GM19238 (cell line): ENCODE measurements around the gene C1orf56.

Source experiments
- DNase-seq: peaks from one replicate; pipeline ENCODE4 v3.0.0; 2011; ENCODE audit warnings: low spot score; ENCODE audit not compliant: insufficient read length

C1orf56 gene

DNA sequence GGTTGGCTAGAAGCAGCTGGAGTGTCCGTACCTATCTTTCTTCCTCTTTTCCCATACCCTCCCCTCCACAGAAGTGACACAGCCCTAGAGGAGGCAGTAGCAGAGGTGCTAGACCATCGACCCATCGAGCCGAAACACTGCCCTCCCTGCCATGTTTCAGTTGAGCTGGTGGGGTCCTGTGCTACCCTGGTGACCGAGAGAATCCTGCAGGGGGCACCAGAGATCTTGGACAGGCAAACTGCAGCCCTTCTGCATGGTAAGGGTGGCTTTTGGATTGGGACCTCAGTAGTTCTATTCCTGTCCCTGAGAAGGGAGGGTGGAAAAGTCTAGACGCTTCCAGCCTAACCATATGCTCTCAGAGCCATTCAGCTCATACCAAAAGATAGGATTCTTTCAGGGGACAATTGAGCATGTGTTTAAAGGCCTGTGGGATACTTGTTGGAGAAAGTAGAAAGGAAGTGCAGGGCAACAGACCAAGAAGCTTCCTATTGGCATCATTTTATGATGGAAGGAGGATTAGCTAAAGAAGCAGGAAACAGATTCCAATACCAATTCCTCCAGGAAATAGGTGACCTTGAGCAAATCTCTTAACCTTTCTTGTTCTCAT, 22.9 kb upstream of the C1orf56 start:
- DNase-seq = peak; percentile 75

DNA sequence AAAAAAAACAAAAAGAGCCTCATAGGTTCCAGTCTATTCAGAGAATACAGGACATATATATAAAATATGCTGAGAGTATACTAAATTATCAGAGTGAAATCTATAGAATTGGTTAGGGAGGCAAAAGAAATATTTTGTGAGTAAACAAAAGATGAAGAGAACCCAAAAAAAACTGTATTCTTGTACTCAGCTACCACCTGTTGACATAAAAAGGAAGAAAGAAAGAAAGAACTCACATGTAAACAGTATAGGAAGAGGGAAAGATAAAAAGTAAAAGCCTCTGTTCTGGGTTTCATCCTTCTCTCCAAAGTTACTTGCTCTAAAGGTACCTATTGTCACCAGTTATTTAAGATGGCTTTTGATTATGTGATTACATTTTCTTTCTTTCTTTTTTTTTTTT, 21.1 kb upstream of the C1orf56 start:
- DNase-seq = no peak

DNA sequence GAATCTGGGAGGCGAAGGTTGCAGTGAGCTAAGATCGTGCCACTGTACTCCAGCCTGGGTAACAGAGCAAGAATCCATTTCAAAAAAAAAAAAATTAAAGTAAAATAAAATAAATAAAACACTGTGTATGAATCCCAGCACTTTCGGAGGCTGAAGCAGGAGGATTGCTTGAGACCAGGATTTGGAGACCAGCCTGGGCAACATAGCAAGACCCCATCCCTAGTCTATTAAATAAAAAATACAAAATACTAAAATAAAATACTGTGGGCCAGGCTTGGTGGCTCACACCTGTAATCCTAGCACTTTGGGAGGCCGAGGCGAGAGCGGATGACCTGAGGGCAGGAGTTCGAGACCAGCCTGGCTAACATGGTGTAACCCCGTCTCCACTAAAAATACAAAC, 15.4 kb upstream of the C1orf56 start:
- no peak for DNase-seq

DNA sequence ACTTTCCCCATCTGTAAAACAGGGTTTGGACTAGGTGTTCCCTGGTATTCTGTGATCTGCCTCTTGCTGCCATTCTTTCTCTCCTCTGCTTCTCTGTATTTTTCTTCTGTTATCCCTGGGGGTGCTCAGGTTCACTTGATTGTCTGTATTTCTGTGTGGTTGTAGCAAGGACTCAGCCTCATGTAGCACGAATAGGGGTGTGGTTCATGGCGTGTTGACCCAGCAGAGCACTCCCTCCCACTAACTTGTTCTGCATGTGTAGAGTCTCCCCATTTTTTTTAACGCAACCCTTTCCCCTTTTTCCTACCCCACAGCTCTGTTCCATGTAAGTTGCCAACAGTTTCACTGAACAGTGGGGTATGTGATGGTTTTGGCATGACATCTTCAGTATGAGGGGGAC, 12.4 kb upstream of the C1orf56 start:
- DNase-seq = no peak

DNA sequence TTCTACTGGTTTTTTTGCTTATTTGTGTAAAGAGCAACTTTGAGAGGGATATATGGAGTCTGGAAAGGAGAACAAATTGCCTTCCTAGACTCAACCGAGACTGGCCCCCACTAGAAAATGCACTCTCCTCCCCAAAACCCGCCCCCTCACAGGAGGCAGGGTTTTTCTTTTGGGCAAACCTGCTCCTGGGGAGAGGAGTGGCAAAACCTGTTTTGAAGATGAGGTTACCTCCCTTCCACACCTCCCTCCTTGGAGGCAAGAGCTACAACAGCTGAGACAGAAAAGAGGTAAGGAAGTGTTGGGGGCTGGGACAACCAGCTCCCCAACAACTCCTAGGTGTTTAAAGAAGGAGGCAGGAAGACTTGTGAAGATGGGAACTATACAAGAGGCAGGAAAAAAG, 11.2 kb upstream of the C1orf56 start, which contains the start of gene BNIPL:
BNIPL (plus strand) TSS at position 231 of the 400 bp plus-strand sequence; CDS start at position 371, 140 bp downstream.
- DNase-seq = no peak

DNA sequence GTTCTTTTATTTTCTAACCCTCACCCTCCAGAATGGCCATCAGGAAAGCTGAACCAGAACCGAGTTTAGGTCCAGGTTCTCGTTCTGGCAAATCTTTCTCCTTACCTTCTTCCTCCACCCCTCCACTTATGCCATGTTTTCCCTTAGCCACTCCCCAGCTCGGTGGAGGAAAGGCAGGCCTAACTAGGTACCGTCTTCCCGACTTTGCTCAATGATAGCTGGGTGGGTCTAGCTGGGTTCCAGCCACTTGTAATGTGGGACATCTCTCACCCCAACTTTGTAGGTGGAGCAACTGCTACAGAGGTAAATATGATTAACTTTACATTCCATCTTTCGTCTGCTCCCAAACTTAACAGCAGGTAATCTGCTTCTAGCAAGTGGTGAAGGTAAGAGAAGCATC, 10.5 kb upstream of the C1orf56 start:
- DNase-seq = no peak

DNA sequence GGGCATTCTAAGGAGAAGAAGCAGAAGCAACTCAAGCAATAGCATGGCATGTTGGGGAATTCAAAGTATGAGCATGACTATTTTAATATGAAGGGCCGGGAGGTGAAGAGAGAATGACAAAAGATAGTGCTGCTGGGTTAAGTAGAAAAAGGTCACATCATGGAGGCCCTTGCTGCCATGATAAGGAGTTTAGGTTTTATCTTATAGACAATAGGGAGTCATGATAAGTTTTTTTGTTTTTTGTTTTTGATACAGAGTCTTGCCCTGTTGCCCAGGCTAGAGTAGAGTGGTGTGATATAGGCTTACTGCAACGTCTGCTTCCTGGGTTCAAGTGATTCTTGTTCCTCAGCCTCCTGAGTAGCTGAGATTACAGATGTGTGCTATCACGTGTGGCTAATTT, 8.0 kb upstream of the C1orf56 start:
- DNase-seq = no peak

DNA sequence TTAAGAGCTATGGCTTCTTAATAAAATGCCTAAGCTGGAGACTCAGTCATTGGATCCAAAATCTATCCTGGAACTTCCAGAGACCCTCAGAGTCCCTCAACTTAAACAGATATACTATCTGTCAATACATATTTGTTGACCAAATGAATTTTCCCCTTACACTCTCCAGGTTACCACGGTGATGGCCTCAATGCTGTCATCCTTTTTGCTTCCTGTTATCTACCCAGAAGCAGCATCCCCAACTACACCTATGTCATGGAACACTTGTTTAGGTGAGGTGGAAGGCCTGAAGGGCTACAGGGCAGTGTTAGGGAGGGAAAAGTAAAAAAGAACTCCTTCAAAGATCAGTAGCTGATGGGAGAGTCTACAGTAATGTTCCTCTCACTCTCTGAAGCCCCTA, 4.4 kb upstream of the C1orf56 start:
- DNase-seq = no peak

DNA sequence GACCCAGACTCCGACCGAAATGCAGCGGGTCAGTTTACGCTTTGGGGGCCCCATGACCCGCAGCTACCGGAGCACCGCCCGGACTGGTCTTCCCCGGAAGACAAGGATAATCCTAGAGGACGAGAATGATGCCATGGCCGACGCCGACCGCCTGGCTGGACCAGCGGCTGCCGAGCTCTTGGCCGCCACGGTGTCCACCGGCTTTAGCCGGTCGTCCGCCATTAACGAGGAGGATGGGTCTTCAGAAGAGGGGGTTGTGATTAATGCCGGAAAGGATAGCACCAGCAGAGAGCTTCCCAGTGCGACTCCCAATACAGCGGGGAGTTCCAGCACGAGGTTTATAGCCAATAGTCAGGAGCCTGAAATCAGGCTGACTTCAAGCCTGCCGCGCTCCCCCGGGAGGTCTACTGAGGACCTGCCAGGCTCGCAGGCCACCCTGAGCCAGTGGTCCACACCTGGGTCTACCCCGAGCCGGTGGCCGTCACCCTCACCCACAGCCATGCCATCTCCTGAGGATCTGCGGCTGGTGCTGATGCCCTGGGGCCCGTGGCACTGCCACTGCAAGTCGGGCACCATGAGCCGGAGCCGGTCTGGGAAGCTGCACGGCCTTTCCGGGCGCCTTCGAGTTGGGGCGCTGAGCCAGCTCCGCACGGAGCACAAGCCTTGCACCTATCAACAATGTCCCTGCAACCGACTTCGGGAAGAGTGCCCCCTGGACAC, 534 bp downstream of the C1orf56 start:
- DNase-seq = peak; percentile 63

DNA sequence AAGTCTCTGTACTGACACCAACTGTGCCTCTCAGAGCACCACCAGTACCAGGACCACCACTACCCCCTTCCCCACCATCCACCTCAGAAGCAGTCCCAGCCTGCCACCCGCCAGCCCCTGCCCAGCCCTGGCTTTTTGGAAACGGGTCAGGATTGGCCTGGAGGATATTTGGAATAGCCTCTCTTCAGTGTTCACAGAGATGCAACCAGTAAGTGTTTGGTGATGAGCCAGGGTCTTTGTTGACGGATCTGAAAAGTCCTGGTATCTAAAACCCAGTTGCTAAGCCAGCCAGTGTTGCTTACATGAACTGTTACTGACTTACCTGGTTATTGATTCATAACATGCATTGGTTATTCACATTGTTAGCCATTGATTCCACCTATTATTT, 1.1 kb downstream of the C1orf56 start:
- DNase-seq = no peak

DNA sequence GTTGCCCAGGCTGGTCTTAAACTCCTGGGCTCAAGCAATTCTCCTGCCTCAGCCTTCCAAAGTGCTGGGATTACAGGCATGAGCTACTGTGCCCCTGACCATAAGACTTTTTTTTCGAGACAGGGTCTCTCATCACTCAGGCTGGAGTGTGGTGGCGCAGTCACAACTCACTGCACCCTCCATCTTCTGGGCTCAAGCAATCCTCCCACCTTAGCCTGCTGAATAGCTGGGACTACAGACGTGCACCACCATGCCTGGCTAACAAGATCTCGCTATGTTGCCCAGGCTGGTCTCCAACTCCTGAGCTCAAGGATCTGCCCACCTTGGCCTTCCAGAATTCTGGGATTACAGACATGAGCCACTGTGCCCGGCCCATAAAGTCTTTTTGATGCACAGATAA, 1.9 kb downstream of the C1orf56 start:
- no peak for DNase-seq

DNA sequence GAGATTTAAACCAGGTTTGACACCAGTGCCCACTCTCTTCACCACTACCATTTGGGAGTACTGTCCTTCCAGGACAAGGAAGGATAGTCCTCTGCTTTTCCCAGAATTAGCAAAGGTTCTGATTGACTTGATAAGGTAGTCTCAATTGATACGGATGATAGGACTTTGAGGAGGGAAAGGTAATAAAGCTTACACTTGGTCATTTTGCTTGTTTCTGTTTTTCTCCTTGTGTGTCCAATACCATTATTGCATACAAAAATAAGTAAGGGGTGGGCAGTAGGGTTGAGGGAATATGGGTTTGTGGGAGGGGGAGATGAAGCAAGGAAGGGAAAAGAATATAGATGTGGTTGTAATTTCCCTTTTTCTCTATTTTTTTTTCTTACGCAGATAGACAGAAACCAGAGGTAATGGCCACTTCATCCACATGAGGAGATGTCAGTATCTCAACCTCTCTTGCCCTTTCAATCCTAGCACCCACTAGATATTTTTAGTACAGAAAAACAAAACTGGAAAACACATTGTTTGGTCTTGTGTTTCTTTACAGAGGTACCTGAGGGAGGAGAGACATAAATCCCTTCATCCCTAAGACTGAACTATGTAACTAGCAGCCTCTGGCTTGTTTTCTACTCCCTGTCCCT, 2.6 kb downstream of the C1orf56 start:
- no peak for DNase-seq

DNA sequence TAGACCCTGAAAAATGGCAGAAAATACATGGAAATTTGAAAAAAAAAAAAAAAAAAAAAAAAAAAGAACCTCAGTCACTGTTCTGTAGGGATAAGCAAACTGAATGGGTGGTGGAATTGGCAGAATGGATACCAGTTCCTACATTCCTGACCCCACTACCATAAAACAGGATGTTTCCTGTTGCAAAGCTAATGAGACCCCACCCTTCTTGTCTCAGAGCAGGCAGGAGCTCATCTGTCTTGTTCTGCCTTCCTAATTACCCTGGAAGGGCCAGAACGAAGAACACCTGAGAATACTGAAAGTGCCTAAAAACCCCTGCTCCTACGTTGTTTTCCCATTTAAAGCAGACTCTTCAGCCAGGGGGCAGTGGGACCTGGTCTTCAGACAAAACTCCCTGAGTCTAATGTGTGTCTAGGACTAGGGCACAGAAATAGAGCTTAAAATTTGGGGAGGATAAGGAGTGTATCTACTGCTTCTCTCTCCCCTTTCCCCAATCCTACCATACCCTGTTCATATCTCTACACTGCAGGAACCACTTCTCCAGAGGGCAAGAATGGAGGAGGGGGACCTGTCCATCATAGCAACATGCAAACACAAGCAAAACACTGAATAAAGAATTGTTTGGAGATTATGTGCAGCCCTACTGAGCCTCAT, 3.9 kb downstream of the C1orf56 start:
- DNase-seq = no peak

DNA sequence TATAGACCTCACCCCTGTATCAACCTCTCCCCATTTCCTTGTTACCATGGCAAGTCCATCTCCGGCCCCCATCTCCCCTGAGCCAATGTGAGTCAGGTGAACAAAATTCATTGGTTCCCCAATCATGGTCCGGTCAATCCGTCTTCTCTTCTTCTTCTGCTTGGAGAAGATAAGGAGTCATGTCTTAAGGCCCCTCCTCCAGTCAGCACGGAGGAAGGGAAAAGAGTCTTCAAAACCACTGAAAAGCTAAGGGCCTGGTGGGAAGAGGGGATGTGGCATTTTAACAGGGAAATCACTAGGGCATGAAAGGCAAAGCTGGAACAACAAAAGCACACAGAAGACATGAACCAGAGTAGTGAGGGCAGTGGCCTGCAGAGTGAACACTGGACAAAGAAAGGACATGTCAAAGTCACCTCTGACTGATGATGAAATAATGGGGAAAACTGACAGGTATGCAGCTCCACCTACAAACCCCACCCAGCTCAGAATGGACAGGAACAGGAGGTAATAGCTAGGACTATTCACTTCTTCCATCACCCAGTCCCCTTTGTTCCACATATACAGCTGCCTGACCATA, 7.5 kb downstream of the C1orf56 start:
- DNase-seq = no peak

DNA sequence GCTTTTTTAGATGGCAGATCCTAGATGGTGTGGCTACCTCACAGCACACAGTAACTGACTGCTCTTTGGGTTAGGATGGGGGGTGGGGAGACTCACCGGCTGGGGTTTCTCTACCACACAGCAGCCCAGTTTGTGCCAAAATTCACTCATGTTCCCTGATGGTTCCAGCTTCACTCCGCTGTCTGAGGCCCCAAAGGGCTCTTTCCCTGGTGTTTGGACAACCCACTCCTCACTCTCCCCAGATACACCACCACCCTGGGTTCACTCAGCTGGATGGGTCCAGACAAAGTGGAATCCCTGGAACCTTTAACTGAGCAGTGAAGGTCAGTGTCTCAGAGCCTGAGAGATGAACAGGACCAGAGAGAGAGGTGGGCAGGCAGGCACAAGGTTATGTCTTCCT, 8.0 kb downstream of the C1orf56 start:
- no peak for DNase-seq

DNA sequence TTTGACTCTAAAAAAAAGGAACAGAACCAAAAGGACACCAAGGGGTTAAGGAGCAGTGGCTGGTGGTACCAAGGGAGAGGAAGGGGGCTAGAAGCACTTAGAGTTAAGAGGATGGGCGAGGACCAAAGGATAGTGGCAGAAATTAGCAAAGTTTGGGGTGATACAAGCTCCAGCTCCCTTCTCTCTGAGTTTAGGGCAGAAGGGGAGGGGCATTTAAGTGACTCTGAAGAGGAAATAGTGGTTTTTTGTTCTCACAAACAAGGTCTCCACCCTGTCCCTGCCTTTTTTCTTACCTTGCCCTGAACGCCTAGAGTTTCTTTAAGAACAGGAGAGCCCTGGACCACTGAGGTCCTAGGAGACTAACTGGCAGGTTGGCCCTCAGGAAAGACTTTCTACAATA, 8.6 kb downstream of the C1orf56 start:
- no peak for DNase-seq

DNA sequence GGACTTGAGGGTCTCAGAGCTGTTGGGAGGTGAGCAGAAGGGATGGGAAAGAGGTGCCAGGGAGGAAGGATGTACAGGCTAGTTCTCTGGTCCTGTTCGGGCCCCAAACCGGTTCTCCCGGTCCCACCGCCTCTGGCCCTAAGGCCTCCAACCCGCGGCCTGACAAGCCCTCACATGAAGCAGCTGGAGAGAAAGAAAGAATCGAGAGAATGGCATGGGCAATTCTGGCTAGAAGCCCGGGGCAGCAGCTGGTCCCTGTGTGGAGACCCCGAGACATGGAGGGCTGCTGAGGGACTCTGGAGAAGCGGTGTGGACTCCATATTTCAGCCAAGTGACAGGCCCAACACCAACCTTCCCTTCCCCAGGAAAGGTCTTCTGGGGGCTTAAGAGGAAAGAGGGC, 11.1 kb downstream of the C1orf56 start:
- DNase-seq = no peak

DNA sequence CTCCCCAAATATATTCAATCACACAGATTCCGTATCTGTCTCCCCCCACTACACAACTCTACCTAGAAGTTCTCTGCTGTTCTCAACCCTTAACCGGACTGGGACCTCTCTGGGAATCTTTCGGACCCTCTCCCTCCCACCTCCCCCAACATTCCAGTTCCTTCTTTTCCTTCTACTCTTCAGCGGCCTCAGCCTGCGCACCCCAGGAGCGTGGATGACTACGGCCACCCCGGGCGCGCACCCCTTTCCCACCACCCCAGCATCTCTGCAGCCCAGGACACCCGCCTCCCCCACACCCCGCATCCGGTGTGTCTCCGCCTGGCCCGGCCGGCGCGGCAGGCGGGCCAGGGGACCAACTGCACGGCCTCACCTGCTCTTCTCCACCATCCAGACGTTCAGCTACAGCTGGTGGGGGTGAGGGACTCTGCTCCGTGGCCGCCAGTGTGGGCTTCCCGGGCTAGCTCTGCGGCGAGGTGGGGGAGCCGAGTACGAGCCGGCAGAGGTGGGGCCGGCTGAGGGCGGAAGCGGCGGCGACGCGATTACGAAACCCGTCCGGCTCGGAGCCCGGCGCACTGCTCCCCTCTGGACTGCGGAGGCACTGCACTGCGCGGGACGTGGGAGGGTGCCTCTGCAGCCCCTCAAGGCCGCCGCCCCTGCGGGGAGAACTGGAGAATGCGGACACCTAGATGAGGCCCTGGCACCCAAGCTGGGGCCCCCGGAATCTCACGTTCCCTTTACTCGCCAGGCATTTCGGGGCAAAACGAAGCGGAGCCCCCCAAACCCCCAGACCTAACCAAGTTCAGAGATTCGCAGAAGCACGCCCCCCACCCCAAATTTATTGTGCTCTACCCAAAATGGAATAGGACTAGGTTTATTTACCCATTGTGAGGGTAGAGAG, 11.8 kb downstream of the C1orf56 start, which contains the start of gene CDC42SE1:
CDC42SE1 (minus strand) TSS at position 514 of the 898 bp plus-strand sequence. CDS start 3,892 bp downstream, outside the sequence.
- DNase-seq = peak; percentile 88

DNA sequence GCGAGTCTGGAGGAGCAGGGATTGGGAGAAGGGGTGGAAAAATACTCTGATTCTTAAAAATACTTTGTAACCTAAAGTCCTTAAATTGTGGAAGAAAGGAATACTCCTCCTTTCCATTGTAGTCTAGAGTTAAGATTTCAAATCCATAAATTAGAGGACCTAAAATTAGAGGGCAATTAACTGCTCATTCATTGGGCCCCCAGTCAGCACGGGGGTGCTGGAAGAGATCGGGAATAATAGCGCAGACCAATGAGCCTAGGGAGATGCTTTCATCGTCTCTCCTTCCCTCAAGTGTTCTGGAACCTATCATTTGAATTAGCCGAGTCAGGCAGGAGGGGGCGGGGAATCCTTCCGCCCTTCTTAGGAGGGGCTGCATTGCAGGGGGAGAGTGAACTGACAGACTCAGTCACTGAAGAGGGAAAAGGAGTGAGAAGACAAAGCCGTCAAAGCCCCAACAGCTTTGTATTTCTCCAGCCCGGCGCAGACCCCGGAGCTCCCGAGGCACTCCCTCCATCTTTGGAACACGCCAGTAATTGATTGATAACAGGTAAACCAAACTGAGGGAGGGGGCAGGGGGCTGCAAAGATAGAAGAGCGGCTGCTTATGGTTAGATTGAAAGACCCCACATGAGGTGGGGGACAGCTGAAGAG, 12.6 kb downstream of the C1orf56 start, which contains the start of gene MLLT11:
MLLT11 (plus strand) TSS at position 391 of the 650 bp plus-strand sequence. CDS start 6,828 bp downstream, outside the sequence.
- no peak for DNase-seq
